HepG2 (cell line): ENCODE measurements around the gene RETREG2. TPM values are rescaled to one million over a fixed set of nuclear protein-coding genes. Genes with fewer than 3 reads are reported as not detected.
A peak's percentile ranks its signal among the peaks of the same experiment; 100 is the strongest.

Experiments
- IRF2 ChIP-seq: IDR thresholded peaks from 2 replicates; pipeline ENCODE4 v1.6.1; 2018; ENCODE audit warnings: missing genetic modification reagents, missing compliant biosample characterization
- MTA1 ChIP-seq: sonication (generic); formaldehyde crosslinking; IDR thresholded peaks from 2 replicates; pipeline ENCODE4 v1.4.0; 2020; ENCODE audit warnings: missing genetic modification reagents, mild to moderate bottlenecking, borderline replicate concordance
- PCBP1 ChIP-seq: fragments of 200-400 bp; formaldehyde crosslinking; IDR thresholded peaks from 2 replicates; pipeline ENCODE4 v1.6.1; 2017; ENCODE audit warnings: mild to moderate bottlenecking, low read depth, low read length, borderline replicate concordance
- PHF21A ChIP-seq: sonication (generic); formaldehyde crosslinking; IDR thresholded peaks from 2 replicates; pipeline ENCODE4 v1.5.0; 2020; ENCODE audit warnings: mild to moderate bottlenecking, missing genetic modification reagents
- PITX1 ChIP-seq: sonication (generic); formaldehyde crosslinking; IDR thresholded peaks from 2 replicates; pipeline ENCODE4 v1.5.1; 2020; ENCODE audit warnings: mild to moderate bottlenecking, missing genetic modification reagents
- SALL2 ChIP-seq: sonication (generic); formaldehyde crosslinking; IDR thresholded peaks from 2 replicates; pipeline ENCODE4 v1.8.1; 2023; ENCODE audit warnings: mild to moderate bottlenecking, missing genetic modification reagents, inconsistent platforms
- SP140L ChIP-seq: sonication (generic); formaldehyde crosslinking; IDR thresholded peaks from 2 replicates; pipeline ENCODE4 v1.4.0; 2020; ENCODE audit warnings: missing genetic modification reagents, borderline replicate concordance
- U2AF1 ChIP-seq: fragments of 200-400 bp; formaldehyde crosslinking; optimal IDR thresholded peaks from 2 replicates; pipeline ENCODE3; 2017; ENCODE audit warnings: mild to moderate bottlenecking, low read depth, low read length
- ZNF136 ChIP-seq: sonication (generic); formaldehyde crosslinking; IDR thresholded peaks from 2 replicates; pipeline ENCODE4 v1.8.1; 2022; ENCODE audit warnings: low read depth, mild to moderate bottlenecking, moderate library complexity, missing genetic modification reagents
- ZNF720 ChIP-seq: sonication (generic); formaldehyde crosslinking; IDR thresholded peaks from 2 replicates; pipeline ENCODE4 v1.4.0; 2020; ENCODE audit warnings: missing genetic modification reagents
- polyA plus RNA-seq, 8 experiments: library from polyadenylated mRNA; depleted of rRNA in 3 of 8; stranded (reverse) in 7 of 8; unstranded in 1 of 8; fragments of >200 nt; fragmentation: Illumina TruSeq in 4 of 8; extraction: Trizol in 4 of 8; gene quantifications; 2 replicates each; pipeline versions ENCODE4 v1.2.1 to v1.2.3, GENCODE V29; 2011 to 2016; ENCODE audit warnings: low read depth in 4 of 8, missing spikeins in 1 of 8, mixed read lengths in 1 of 8; ENCODE audit not compliant: insufficient read depth in 1 of 8
- total RNA-seq, 5 experiments: library from RNA; depleted of rRNA; stranded (reverse); fragments of >200 nt; fragmentation: Illumina TruSeq; extraction: Trizol; gene quantifications; 2 replicates each; pipeline ENCODE4 v1.2.3, GENCODE V29; 2016; ENCODE audit warnings: low read depth in 1 of 5
- TF ChIP-seq, protein P1 (sequence below): sonication (generic); formaldehyde crosslinking; IDR thresholded peaks from 2 replicates; pipeline ENCODE4 v1.8.0; 2022; ENCODE audit warnings: missing genetic modification reagents, mild to moderate bottlenecking, borderline replicate concordance
- TF ChIP-seq, protein P2 (sequence below): sonication (generic); formaldehyde crosslinking; IDR thresholded peaks from 2 replicates; pipeline ENCODE4 v1.4.0; 2020; ENCODE audit warnings: missing genetic modification reagents

RETREG2 gene
- total and polyA plus RNA-seq, 2 of the 13 experiments (the other 11 are each of a cell fraction or from before 2014, with no cell fraction given) = 86.0 to 134 TPM

DNA sequence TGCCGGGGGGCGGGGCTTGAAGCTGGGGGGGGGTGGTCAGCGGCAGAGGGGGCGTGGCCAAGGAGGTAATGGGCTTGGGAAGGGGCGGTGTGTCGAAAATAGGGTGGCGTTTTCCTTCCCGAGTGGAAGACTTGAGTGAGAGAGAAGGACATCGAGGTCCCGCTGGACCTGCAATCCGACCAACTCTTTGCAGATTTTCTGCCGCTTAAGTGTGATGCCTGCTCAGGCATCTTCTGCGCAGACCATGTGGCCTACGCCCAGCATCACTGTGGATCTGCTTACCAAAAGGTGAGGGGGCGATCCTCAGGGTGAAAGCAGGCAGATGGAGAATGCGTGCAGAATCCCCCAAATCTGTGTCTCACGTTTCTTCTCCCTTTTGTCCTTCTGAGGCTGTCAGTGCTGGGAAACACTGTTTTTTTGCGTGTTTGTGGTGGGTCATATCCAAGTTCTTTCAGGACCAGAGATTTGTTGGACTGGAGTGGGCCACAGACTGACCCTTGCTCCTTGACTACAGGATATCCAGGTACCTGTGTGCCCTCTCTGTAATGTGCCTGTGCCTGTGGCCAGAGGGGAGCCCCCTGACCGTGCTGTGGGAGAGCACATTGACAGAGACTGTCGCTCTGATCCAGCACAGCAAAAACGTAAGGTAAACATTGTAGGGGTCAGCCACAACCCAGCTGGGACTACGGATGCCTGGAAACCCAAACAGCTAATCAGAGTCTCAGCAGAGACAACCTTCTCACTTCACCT lies 29.2 kb downstream of the RETREG2 start (continued):
- TF ChIP-seq SP140L (CRISPR knock-in tag) (no peak), ZNF136 (CRISPR knock-in tag) (peak; percentile 71; the same call in 1 of the 2 replicates), MTA1 (CRISPR knock-in tag) (no peak), PHF21A (CRISPR knock-in tag) (no peak), SALL2 (CRISPR knock-in tag) (no peak), U2AF1 (peak; percentile 3), ZNF720 (CRISPR knock-in tag) (no peak), IRF2 (CRISPR knock-in tag) (peak; percentile 9; the same call in 1 of the 2 replicates), PITX1 (no peak; the same call in 1 of the 2 replicates), PCBP1 (no peak)
- TF ChIP-seq, protein P1, sequence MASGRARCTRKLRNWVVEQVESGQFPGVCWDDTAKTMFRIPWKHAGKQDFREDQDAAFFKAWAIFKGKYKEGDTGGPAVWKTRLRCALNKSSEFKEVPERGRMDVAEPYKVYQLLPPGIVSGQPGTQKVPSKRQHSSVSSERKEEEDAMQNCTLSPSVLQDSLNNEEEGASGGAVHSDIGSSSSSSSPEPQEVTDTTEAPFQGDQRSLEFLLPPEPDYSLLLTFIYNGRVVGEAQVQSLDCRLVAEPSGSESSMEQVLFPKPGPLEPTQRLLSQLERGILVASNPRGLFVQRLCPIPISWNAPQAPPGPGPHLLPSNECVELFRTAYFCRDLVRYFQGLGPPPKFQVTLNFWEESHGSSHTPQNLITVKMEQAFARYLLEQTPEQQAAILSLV = no peak
- TF ChIP-seq, protein P2, sequence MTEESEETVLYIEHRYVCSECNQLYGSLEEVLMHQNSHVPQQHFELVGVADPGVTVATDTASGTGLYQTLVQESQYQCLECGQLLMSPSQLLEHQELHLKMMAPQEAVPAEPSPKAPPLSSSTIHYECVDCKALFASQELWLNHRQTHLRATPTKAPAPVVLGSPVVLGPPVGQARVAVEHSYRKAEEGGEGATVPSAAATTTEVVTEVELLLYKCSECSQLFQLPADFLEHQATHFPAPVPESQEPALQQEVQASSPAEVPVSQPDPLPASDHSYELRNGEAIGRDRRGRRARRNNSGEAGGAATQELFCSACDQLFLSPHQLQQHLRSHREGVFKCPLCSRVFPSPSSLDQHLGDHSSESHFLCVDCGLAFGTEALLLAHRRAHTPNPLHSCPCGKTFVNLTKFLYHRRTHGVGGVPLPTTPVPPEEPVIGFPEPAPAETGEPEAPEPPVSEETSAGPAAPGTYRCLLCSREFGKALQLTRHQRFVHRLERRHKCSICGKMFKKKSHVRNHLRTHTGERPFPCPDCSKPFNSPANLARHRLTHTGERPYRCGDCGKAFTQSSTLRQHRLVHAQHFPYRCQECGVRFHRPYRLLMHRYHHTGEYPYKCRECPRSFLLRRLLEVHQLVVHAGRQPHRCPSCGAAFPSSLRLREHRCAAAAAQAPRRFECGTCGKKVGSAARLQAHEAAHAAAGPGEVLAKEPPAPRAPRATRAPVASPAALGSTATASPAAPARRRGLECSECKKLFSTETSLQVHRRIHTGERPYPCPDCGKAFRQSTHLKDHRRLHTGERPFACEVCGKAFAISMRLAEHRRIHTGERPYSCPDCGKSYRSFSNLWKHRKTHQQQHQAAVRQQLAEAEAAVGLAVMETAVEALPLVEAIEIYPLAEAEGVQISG (CRISPR knock-in tag) = no peak
